HG02763 (cell line): ENCODE data around the gene TFF1.

Experiments
- ATAC-seq: cut with Tn5 transposase; IDR thresholded peaks from one replicate; pipeline ENCODE4 v1.9.1; 2021; ENCODE audit warnings: mild to moderate bottlenecking, moderate library complexity; ENCODE audit not compliant: unreplicated experiment

Gene TFF1

GRCh38 chr21:42321231-42321630 lies 45.1 kb downstream of the TFF1 start:
- no peak for ATAC-seq

- ATAC-seq, result no peak
These were observed 45.5 kb downstream of the TFF1 start for GRCh38 chr21:42320791-42321190.

DNA sequence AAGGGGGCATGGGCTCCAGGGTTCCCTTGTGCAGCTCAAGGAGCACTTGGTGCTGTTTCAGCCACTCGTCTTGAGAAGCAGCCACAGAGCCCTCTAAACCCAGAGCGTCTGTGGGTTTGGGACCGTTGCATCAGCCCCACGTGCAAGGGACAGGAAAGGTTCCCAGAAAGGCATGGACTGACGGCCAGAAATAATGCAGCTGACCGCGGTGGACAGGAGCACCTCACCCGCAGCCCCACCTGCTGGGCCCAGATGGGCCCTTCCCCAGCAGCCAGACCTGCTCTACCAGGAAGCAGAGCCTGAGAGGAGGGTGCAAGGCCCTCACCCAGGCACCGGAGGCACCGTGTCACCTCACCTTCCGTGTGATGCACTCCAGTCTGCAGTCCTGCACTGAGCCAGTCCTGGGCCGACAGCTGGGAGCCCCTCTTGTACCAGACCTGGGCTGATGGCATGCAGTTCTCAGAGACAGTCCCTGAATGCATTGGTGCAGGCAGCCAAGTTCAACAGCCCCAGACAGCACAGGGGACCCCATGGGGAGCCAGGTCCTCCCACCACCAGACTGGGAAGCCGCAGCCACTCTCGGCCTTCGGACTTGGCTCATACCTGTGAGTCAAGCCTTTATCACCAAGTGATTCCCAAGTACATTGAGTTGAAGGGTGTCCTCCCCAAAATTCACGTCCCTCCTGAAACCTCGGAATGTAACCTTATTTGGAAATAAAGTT lies 46.3 kb downstream of the TFF1 start:
- ATAC-seq, result no peak

DNA sequence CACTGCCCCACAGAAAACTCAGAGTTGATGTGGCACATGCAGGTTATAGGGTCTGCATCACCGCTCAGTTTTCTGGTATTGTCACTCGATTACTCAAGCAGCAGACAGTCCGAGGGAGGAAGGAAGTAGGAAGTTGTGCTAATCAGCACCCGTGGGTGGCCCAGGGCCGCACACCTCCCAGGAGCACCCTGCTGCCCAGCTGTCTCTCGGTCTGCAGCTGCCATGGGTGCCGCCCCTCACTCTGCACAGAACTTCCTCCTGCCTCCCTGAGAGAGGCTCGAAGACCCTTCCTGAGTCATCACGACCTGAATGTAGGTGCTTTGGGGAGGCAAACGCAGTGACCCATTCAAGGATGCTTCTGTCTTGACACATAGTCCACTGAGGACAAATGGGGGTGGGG lies 47.0 kb downstream of the TFF1 start:
- ATAC-seq, result no peak

- no peak for ATAC-seq
These were observed 48.2 kb downstream of the TFF1 start for GRCh38 chr21:42317826-42318746.

DNA sequence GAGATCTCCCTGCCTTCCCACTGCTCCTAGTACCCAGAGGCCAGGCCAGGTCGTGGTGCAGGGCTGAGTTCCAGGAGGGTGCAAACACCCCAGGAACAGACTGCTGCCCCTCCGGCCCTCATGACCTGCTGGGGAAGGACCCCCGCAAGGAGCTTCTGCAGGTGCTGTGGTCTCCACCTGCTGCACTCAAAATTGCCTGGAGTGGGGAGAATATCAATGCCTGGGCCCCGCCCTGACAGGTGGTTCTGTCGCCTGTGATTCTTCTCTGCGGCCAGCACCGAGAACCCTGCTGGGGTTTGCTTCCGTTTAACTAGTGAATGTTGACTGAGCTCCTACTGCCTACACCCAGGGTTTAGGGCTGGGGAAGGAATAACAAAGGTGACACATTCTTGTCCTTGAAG lies 49.0 kb downstream of the TFF1 start:
- no peak for ATAC-seq

GRCh38 chr21:42316891-42317290 lies 49.4 kb downstream of the TFF1 start:
- no peak for ATAC-seq

- ATAC-seq, result no peak
These were observed 50.9 kb downstream of the TFF1 start, which contains the start of gene TFF3 for GRCh38 chr21:42315296-42315891. Gene TFF3, minus strand, starts transcription at chr21:42315409. Its CDS starts 35 bp downstream, at chr21:42315374.

GRCh38 chr21:42314616-42315295 lies 51.6 kb downstream of the TFF1 start:
- ATAC-seq, result no peak

DNA sequence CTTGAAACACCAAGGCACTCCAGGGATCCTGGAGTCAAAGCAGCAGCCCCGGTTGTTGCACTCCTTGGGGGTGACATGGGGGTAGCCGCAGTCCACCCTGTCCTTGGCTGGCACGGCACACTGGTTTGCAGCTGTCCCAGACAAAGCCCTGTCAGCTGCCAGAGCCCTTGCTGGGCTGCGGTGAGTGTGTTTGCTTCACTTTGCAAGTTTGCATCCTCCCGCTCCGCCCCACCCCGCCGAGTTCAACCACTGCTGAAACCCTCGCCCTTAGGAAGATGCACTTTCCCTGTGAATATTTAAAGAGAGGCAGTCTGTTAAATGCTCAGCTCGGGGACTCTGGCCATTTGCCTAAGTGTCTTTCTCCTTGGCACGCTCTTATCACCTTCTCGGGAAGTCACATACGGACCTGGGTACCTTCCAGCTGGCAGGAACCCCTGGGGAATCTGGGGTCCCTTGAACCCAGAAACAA lies 52.8 kb downstream of the TFF1 start:
- no peak for ATAC-seq

GRCh38 chr21:42312626-42313104 lies 53.7 kb downstream of the TFF1 start:
- ATAC-seq, result no peak
